NCI-H2196 treated with DMSO at 0.1 percent for 48 hours (cell line): ENCODE results near the gene ANKRD13A.
A peak's percentile ranks its signal among the peaks of the same experiment; 100 is the strongest.
"Not testable (repeated sequence)": the region's sequence is repeated elsewhere in the genome, so short reads cannot be mapped to it uniquely, and the experiment has no call there.

Experiments
- DNase-seq: peaks from one replicate; lab custom pipeline; 2025; ENCODE audit not compliant: unreplicated experiment; lab: John Stamatoyannopoulos, UW

Gene ANKRD13A

GRCh38 chr12:109983432-109984142 lies 15.6 kb upstream of the ANKRD13A start:
- no peak for DNase-seq

DNA sequence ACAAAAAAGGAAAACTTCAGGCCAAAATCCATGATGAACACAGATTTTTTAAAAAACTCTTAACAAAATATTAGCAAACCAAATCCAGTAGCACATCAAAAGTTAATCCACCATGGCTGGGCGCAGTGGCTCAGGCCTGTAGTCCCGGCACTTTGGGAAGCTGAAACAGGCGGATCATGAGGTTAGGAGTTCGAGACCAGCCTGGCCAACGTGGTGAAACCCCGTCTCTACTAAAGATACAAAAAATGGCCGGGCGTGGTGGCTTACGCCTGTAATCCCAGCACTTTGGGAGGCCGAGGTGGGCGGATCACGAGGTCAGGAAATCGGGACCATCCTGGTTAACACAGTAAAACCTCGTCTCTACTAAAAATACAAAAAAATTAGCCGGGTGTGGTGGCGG lies 13.0 kb upstream of the ANKRD13A start:
- DNase-seq = not testable (repeated sequence)

DNA sequence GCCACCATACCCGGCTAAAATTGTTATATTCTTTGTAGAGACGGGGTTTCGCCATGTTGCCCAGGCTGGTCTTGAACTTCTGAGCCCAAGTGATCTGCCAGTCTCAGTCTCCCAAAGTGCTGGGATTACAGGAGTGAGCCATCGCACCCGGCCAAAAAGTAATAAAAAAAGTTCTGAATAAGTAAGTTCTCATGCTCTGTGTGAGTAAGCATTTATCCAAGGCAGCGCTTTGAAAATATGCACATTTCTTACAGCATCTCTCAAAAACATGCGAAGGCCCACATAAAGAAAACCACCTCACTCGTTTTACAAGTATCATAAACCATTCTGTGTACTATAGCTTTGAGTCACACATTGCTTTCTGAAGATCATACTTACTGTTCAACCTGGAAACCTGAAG lies 11.6 kb upstream of the ANKRD13A start:
- DNase-seq = no peak

GRCh38 chr12:109988274-109988673 lies 11.0 kb upstream of the ANKRD13A start:
- no peak for DNase-seq

- DNase-seq = no peak
These were observed 10.3 kb upstream of the ANKRD13A start for GRCh38 chr12:109988903-109989302.

- no peak for DNase-seq
These were observed 9.8 kb upstream of the ANKRD13A start for GRCh38 chr12:109989380-109989779.

GRCh38 chr12:109991586-109991985 lies 7.6 kb upstream of the ANKRD13A start:
- DNase-seq = no peak

DNA sequence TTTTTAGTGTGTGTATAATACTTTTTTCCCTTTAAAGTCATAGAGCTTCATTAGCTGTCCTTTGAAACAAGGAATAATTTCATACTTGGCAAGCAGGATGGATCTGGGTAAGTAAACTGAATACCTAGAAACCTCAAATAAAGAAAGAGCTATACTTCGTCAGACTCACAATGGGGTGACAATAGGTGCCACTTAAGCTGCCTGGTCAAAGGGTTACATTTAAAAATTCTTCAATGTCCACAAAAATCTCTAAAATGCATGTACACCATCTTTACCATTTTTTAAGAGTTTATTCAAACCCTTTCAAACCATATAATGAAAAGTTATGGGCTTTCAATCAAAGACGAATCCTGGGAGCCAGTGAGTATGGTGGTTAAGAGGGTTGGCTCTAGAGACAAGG lies 6.1 kb upstream of the ANKRD13A start:
- no peak for DNase-seq

DNA sequence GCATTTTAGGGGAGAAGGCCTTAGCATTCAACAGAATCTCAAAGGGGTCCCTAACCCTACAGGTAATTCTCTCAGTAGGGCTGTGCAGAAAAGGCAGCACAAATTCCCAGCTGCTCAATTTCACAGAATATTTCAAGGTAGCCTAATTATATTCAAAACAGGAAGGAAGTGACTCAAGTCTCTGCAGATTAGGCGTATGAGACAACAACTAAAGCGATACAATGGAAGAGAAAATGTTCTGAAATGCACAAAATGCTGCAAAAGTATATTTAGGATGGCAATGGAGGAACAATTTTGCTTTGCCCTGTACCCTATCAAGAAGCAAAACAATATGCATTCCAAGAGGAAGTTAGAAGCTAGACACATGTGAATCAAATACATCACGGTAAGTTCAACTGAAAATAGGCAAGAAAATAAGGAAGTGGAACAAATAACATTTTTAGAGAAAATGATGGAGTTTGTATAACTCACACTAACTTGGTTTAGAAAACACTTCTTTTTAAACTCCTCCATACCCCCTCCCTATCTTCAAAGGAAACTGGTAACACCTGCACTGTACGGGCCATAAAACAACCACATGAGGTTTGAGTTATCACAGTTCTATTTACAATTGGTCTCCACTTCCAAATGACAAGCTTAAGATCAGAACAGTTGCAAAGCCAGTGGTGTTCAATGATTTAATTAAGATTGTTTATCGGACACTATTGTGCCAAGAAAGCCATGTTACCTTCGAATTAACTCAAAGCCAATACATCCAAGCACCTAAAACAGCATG lies 4.6 kb upstream of the ANKRD13A start:
- no peak for DNase-seq

DNA sequence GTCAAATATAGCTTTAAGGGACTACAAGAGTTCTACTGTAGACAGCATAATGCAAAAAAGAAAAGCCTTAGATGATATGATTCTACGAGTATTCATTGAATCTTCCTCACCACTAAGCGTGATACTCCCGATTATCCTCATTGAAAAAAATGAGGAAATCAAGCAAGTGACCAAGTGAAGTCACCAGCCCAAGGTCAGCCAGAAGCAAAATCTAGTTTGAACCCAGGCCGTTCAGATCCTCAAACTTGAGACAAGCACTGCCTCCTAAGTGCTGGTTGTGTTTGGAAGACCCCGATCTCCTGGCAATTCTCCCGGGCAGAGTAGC lies 3.9 kb upstream of the ANKRD13A start:
- DNase-seq = no peak

DNA sequence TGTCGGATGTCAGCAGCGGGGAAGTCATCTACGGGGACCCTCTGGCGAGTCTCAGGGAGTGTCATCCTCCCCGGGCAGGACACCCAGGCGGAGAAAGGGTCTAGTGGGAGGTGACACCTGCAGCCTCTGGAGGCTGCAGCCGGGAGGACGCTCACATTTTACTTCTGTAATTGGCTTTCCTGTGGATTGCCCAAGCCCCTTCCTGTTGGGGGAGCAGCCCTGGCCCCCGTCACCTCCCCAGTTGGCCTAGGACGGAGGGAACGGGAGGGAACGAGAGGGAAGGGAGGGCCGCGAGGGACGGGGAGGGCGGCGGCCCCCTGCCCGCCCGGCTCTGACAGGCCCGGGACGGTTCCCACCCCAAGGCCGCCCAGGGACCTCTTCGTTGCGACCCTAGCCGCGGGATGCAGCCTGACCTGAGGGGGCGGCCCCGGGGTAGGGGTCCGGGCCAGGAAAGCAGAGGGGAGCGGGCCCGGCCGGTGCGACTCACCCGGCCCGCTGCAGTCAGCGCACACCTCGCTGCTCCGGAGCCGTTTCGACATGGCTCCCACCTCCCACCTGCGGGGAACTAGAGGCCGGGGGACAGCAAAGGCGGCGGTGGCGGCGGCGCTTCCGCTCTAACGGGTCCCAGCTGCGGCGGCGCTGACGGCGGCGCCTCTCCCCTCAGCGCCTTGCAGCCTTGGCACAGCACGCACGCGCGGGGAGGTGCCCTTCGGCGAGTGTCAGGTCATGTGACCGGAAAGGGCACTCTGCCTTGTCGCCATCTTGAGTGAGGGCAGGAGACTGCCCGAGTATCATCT lies 3.3 kb upstream of the ANKRD13A start, which contains the start of gene GIT2:
Gene GIT2 (minus strand): TSS at position 683 of the 797 bp plus-strand sequence. CDS start 144 bp downstream, at position 539.
- DNase-seq = peak; percentile 80

DNA sequence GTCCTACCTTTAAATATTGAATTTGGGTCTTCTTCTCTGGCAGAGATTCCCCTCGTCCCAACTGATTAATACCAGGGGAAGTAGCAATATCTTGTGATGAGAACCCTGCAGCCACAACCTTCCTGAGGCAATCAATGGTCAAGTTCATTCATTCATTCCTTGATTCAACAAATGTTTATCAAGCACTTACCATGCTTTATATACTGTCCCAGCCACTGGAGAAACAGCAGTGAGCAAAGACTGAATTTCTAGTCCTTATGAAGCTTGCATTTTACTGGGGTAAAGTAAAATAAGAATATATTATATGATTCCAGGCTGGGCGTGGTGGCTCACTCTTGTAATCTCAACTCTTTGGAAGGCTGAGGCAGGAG lies 2.8 kb upstream of the ANKRD13A start:
- DNase-seq = no peak

DNA sequence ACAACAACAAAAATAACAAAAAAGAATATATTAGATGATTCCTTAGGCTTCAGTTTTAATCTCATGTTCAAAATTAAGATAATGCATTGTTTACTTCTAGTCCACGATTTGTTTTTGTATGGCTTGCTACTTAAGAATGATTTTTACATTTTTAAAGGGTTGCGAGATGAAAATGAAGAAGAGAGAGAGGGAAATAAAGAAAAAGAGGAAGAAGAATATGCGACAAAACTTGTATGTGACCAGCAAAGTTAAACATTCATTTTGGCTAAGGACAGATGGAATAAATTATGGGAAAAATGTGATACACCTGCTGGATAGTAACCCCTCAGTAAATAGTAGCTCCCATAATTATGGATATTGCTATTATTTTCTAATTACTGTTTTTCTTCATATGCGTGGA lies 1.8 kb upstream of the ANKRD13A start:
- DNase-seq = no peak

DNA sequence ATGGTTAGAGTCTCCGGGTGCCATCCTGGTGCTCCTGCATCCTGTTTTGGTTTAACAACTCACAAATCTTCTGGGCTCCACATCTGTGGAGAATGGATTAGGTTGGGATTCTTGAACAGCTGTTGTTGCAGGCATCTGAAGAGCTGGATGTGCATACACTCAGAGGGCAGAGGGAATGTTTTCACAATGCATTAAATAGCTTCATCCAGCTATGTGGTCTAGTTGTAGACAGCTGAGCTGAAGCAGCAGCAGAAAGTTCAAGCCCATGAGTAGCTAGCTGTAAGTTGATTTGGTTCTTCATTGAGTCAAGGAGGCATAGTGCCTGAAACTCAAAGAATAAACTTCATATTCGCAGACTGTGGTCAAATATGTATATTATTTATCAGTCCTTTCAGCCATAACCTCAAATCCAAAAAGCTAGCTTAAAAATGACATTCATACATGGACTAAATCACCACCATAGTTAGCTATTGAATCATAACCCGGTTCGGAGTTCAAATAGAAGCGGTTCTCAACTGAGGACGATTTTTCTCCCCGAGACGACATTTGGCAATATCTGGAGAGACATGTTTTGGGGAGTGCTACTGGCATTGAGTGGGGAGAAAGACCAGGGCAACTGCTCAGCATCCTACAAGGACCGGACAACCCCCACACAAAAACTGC lies 858 bp upstream of the ANKRD13A start:
- DNase-seq = no peak

DNA sequence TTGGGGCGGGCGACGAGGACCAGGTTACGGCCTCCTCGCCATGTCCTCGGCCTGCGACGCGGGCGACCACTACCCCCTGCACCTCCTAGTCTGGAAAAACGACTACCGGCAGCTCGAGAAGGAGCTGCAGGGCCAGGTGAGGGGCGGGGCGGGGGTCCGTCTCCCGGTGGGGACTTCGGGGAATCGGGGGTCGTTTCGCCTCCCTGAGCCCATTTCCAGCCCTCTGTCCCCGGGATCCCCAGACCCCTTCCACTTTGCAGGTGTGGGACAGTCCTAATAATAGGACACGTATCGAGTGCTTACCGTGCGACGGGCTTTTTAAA lies 380 bp downstream of the ANKRD13A start:
- DNase-seq = no peak

DNA sequence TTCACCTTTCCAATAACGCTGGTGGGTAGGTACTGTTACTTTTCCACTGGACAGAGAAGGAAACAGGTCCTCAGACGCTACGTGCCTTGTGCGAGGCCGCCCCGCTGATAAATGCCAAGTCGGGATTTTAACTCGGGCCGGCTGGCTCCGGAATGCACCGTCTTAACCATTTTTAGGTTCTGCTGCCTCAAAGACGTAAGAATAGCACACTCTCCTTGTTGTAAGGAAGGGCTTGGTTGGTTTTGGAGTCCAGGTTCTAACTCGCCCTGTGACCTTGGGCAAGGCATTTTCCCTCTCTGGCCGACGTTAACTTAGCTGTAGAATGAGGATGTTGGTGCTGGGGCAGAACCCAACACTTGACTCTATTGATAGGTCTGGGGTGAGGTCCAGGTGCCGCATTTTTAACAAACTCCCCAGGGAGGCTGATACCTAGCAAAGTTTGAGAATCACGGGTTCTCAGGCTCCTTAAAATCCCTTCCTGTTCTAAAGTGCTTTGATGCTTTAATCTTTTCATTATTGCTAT lies 814 bp downstream of the ANKRD13A start:
- DNase-seq = no peak

DNA sequence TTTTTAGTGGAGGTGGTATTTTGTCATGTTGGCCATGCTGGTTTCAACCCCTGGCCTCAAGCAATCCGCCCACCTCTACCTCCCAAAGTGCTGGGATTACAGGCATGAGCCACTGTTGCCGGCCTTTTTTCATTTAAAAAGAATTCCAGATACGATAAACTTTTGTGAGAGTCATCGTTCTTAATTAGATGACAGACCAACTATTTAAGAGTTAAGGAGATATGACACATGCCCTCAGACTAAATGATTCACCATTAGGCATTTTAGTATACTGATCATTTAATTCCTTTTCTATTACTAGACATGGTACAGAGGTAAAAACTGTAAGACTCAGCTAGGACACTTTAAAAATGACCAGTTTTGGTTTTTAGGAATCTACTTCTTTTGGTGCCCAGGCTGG lies 2.4 kb downstream of the ANKRD13A start:
- no peak for DNase-seq

DNA sequence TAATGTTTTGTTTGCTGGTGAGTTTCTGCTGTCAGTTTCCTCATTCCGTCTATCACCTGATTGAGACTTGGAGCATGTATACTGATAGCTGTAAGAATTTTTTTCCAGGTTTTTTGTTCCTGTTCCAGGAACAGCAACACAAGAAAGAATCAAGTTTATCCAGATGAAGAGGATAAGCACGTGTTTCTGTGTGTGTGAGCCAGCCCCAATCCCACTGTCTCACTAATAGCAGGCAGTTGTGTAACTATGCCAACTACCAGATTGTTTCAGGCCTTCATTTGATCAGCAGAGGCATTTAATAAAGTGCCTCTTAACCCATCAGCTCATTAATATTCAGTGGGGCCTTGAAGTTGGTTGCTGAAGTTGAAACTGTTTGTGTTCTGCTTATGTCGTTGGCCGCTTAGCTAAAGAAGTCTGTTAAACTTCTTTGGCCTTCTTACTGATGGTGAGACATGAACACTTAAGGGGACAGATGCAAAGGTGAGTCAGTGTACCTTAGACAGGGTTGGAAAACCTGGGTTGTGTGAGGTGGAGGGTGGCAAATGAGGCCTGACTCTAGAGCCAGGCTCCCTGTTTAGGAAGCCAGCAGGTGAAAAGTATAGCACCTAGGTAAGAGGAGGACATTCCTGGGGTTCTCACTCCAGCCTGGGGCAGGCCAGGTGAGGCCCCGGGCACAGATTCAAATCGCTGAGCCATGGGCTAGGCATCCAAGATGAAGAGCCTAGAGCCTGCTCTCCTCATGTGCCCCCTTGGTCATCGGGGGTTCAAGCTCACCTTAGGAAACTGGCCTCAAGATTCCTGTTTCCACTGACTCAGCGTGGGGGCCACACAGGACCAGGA lies 3.7 kb downstream of the ANKRD13A start:
- no peak for DNase-seq

DNA sequence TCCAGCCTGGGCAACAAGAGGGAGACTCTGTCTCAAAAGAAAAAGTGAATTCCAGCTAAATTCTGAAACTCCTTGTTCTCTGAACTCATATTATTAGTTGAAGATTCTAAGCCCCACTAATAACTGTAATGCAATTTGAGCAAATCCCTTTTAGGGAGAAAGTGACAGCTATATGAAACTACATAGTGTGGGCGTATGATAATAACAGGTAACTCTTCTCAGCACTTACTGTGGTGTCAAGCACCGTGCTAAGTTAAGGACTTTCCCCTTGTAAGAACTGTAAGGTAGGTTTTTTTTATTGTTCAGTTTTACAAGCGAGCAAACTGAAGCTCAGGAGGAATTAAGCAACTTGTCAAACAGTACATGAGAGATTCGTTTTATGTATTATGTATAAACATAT lies 5.4 kb downstream of the ANKRD13A start:
- no peak for DNase-seq

DNA sequence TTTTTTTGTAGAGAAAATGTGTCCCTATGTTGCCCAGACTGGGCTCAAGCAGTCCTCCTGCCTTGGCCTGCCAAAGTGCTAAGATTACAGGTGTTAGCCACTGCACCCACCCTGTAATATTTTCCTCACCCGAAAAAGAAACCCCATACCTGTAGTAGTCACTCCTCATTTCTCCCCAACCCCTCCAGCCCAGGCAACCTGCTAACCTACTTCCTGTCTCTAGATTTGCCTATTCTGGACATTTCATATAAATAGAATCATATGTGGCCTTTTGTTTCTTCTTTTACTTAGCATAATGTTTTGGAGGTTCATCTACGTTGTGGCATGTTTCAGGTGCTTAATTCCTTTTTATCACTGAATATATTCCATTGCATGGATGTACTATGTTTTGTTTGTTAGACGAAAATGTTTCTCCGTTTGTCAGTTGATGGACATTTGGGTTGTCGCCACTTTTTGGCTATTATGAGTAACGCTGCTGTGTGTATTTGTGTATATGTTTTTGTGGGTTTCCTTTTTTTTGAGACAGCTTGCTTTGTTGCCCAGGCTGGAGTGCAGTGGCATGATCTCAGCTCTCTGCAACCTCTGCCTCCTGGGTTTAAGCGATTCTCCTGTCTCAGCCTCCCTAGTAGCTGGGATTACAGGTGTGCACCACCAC lies 6.2 kb downstream of the ANKRD13A start:
- DNase-seq = no peak
